AG09319 (cell line): Measurements from ENCODE around the gene SCN4B.

ENCODE experiments used
- DNase-seq: peaks from one replicate; pipeline ENCODE4 v3.0.0-alpha.2; 2010; ENCODE audit warnings: low read depth; ENCODE audit errors: extremely low read depth
- CTCF ChIP-seq: IDR thresholded peaks from 2 replicates; pipeline ENCODE4 v1.5.1; 2011; ENCODE audit warnings: low read depth, mild to moderate bottlenecking, inconsistent platforms, low read length, moderate library complexity

SCN4B gene

GRCh38 chr11:118148856-118149255 lies 3.8 kb downstream of the SCN4B start:
- DNase-seq = no peak
- no peak for TF ChIP-seq CTCF

DNA sequence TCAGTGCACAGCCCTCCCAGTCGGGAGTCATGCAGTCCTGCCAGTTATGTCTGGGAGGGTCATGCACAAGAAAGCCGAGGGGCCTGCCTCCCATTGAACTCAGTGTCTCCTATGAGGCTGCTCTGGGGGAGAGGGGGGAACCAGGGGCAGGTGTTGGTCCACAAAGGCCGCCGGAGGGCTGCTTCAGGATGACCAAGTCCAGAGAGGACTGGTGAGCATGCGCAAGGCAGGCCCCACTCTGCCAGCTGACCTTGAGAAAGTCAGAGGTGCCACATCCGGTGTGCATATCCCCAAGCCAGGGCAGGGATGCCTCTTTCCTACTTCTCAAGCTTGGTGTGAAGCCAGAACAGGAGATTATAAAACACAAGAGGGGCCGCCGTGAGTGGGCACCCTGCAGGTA lies 4.4 kb downstream of the SCN4B start:
- no peak for DNase-seq

GRCh38 chr11:118147502-118147901 lies 5.1 kb downstream of the SCN4B start:
- no peak for DNase-seq
- no peak for TF ChIP-seq CTCF

More for the DNA sequence above, 4.4 kb downstream of the SCN4B start:
- no peak for TF ChIP-seq CTCF

- no peak for TF ChIP-seq CTCF
- no peak for DNase-seq
Measured at GRCh38 chr11:118146554-118146953, 6.1 kb downstream of the SCN4B start.

- DNase-seq = peak; percentile 15
- TF ChIP-seq CTCF = peak; percentile 88
Measured at GRCh38 chr11:118145285-118146227, 7.1 kb downstream of the SCN4B start.

DNA sequence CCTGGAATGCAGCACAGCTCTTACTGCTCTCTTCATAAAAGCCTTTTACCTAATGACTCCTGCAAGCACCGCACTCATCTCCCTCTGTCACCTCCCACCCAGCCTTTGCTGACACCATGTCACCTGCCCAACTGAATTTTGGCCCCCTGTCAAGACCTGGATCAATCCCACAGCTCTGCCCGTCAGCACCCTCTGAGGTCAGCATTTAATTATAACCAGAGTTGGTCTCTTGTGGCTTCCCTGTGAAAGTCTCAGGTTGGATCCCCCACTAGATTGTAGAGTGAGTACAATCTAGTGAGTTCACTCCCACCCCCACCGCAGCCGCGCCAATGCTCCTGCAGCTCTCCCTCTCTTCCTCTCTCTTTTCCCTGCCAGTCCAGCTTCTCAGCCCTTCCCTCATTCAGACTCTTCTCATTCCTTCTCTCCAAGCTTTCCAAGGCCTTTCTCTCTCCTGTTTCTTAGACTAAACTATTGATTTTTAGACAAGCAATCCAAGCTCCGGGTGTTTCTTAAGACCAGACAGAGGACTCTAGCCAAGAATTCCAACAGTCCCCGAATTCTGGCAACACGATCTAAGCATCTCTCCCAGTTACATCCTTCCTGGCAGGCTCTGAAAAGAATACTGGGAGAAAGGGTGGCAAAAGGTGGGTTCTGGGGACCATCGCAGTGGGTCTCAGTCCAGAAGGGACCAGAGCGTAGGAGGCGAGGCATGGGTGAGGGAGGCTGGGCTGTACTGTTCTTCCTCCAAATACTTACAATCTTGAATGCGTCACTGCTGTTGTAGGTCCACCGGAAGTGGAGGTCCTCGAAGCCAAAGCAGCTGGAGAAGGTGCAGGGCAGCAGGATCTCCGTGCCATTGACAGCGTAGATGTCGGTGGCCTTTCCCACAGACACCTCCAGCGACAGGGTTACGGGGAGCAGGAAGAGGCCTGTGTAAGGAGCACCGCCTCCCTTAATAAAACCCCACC lies 8.0 kb downstream of the SCN4B start:
- no peak for DNase-seq
- TF ChIP-seq CTCF = no peak

- no peak for TF ChIP-seq CTCF
- DNase-seq = no peak
Measured at GRCh38 chr11:118143661-118144185, 8.9 kb downstream of the SCN4B start.
